ENCODE data around the gene ANKRD11.
"Not testable (repeated sequence)": the region's sequence is repeated elsewhere in the genome, so short reads cannot be mapped to it uniquely, and the experiment has no call there.

ANKRD11 gene

DNA sequence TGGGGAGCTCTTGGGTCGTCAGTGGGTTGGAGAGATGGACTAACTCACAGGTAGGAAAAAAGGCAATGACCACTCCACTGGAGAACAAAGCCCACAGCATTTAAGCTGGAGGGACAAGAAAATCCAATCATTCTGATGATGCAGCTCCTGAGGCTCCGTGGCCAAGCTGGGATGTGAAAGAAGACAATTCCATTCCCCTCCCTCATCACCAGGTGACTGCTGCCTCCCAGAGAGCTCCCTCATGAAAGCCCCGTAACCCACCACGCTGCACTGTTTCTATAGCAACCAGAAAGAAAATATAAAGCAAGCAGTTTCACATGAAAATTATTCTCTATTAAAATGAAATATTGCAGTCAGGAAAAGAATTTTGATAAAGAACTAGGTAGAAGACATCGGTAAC is 15.2 kb downstream of the ANKRD11 start:
- H3K4me1 ChIP-seq (ENCODE audit: control insufficient read depth in 1 of 2, insufficient read depth in 2 of 2, low read length in 2 of 2): peaks cover 17 to 60% of the 10 kb centered on the region in 2 donors
- no peak overlapping the region for H3K4me3 ChIP-seq (ENCODE audit: low read depth in 1 of 2, low read length in 2 of 2)
- H3K27ac ChIP-seq (ENCODE audit: low read length): no peak overlapping the region
- no peaks in the 10 kb centered on the region for H3K9me3 ChIP-seq (ENCODE audit: control insufficient read depth in 1 of 2, low read length in 2 of 2)
- H3K36me3 ChIP-seq (ENCODE audit: control insufficient read depth in 1 of 2, insufficient read depth in 2 of 2, low read length in 2 of 2): no peaks in the 10 kb centered on the region
- H3K27me3 ChIP-seq (ENCODE audit: low read depth, low read length): no peaks in the 10 kb centered on the region

DNA sequence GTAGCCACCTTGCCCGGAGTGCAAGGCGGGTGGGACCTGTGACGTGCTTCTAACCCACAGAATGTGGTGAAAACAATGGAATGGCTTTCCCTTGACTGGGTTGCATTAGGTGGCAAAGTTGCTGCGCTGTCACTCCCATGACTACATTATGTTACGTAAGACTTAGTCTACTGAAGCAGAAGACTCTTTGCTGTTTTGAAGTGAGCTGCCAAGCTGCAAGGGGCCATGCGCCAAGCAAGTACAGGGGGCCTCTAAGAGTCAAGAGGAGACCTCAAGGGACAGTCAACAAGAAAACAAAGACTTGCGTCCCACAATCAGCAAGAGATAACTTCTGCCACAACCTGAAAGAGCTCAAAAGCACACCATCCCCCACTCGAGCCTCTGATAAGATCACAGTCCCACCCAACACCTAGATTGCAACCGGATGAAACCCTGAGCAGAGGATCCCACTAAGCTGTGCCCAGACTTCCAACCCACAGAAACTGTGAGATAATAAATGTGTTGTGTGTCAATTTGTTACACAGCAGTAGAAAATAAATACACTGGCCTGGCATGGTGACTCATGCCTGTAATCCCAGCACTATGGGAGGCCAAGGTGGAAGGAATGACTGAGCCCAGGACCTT is 16.5 kb downstream of the ANKRD11 start:
- no peak overlapping the region for H3K4me3 ChIP-seq (ENCODE audit: low read depth in 1 of 2, low read length in 2 of 2)
- H3K9me3 ChIP-seq (ENCODE audit: control insufficient read depth in 1 of 2, low read length in 2 of 2): no peaks in the 10 kb centered on the region
- no peaks in the 10 kb centered on the region for H3K27me3 ChIP-seq (ENCODE audit: low read depth, low read length)
- peaks cover 17 to 58% of the 10 kb centered on the region in 2 donors for H3K4me1 ChIP-seq (ENCODE audit: control insufficient read depth in 1 of 2, insufficient read depth in 2 of 2, low read length in 2 of 2)
- H3K36me3 ChIP-seq (ENCODE audit: control insufficient read depth in 1 of 2, insufficient read depth in 2 of 2, low read length in 2 of 2): no peaks in the 10 kb centered on the region
- H3K27ac ChIP-seq (ENCODE audit: low read length): no peak overlapping the region

DNA sequence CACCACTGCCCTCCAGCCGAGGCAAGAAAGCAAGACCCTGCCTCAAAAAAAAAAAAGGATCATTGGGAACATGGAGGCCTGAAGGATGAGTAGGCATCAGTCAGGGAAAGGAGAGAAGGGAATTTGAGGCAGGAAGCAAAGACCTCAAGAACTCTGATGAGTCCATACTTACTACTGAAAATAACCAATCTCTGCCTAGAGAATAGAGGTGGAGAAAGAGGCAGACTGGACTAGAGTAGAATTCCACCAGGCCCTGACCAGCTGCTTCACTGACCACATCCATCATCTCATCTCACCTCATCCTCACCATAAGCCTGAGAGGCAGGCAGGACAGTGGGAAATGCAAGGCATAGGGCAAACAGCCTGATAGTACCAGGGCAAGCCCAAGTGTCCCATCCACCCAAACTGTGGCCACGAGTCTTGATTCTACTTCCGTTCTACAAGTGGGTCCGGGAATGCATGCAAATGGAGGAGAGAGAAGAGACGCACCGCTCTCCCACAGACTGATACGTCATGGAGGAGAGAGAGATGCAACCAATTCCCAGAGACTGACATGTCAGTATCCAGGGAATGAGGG is 17.1 kb downstream of the ANKRD11 start:
- Histone ChIP-seq H3K4me3 (ENCODE audit: low read depth in 1 of 2, low read length in 2 of 2) (no peak overlapping the region), H3K27me3 (ENCODE audit: low read depth, low read length) (no peaks in the 10 kb centered on the region), H3K4me1 (ENCODE audit: control insufficient read depth in 1 of 2, insufficient read depth in 2 of 2, low read length in 2 of 2) (peaks cover 17 to 56% of the 10 kb centered on the region in 2 donors), H3K27ac (ENCODE audit: low read length) (no peak overlapping the region), H3K9me3 (ENCODE audit: control insufficient read depth in 1 of 2, low read length in 2 of 2) (no peaks in the 10 kb centered on the region), H3K36me3 (ENCODE audit: control insufficient read depth in 1 of 2, insufficient read depth in 2 of 2, low read length in 2 of 2) (no peaks in the 10 kb centered on the region)

DNA sequence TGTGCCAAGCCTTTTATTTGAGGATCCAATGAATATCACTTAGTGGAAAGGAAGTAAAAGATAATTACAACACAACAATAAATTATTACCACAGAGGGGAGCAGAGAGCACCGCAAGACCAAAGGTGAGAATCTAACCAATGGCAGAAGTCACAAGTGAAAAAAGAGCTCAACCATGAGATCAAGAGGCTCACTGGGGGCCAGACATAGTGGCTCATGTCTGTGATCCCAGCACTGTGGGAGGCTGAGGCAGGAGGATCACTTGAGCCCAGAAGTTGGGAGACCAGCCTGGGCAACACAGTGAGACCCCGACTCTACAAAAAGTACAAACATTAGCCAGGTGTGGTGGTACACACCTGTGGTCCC is 17.7 kb downstream of the ANKRD11 start:
- peaks cover 17 to 55% of the 10 kb centered on the region in 2 donors for H3K4me1 ChIP-seq (ENCODE audit: control insufficient read depth in 1 of 2, insufficient read depth in 2 of 2, low read length in 2 of 2)
- H3K9me3 ChIP-seq (ENCODE audit: control insufficient read depth in 1 of 2, low read length in 2 of 2): no peaks in the 10 kb centered on the region
- H3K4me3 ChIP-seq (ENCODE audit: low read depth in 1 of 2, low read length in 2 of 2): no peak overlapping the region
- H3K27ac ChIP-seq (ENCODE audit: low read length): no peak overlapping the region
- no peaks in the 10 kb centered on the region for H3K36me3 ChIP-seq (ENCODE audit: control insufficient read depth in 1 of 2, insufficient read depth in 2 of 2, low read length in 2 of 2)
- H3K27me3 ChIP-seq (ENCODE audit: low read depth, low read length): no peaks in the 10 kb centered on the region

DNA sequence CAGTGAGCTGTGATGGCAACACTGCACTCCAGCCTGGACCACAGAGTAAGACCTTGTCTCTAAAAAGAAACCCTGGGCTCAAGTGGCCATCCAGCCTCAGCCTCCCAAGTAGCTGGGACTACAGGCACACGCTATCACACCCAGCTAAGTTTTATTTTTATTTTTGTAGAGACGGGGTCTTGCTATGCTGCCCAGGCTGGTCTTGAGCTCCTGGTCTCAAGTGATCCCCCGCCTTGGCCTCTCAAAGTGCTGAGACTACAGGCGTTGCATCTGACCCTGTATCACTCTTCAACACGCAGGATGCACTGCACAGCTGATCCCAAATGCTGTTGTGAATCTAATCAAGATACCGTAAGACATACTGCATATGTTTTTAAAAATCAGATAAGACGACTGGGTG is 23.0 kb downstream of the ANKRD11 start:
- H3K4me1 ChIP-seq (ENCODE audit: control insufficient read depth in 1 of 2, insufficient read depth in 2 of 2, low read length in 2 of 2): peaks cover 0 to 37% of the 10 kb centered on the region in 2 donors
- no peak overlapping the region for H3K4me3 ChIP-seq (ENCODE audit: low read depth in 1 of 2, low read length in 2 of 2)
- no peaks in the 10 kb centered on the region for H3K9me3 ChIP-seq (ENCODE audit: control insufficient read depth in 1 of 2, low read length in 2 of 2)
- no peaks in the 10 kb centered on the region for H3K27me3 ChIP-seq (ENCODE audit: low read depth, low read length)
- H3K27ac ChIP-seq (ENCODE audit: low read length): no peak overlapping the region
- no peaks in the 10 kb centered on the region for H3K36me3 ChIP-seq (ENCODE audit: control insufficient read depth in 1 of 2, insufficient read depth in 2 of 2, low read length in 2 of 2)

DNA sequence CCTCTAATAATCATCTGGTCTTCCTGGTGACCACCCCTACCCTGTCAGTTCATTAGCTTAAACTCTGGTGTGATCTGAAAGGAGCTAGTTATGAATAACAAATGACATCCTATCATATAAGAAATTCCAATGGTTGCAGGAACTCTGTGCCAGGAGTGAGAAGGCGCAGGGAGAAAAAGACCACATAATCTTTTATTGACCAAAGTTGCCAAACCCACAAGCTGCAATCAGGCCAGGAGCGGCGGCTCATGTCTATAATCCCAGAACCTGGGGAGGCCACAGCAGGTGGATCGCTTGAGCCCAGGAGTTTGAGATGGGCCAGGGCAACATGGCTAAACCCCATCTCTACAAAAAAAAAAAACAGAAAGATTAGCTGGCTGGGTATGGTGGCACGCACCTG is 23.4 kb downstream of the ANKRD11 start:
- Histone ChIP-seq H3K27ac (ENCODE audit: low read length) (no peak overlapping the region), H3K9me3 (ENCODE audit: control insufficient read depth in 1 of 2, low read length in 2 of 2) (no peaks in the 10 kb centered on the region), H3K27me3 (ENCODE audit: low read depth, low read length) (no peaks in the 10 kb centered on the region), H3K36me3 (ENCODE audit: control insufficient read depth in 1 of 2, insufficient read depth in 2 of 2, low read length in 2 of 2) (no peaks in the 10 kb centered on the region), H3K4me3 (ENCODE audit: low read depth in 1 of 2, low read length in 2 of 2) (no peak overlapping the region), H3K4me1 (ENCODE audit: control insufficient read depth in 1 of 2, insufficient read depth in 2 of 2, low read length in 2 of 2) (peaks cover 0 to 32% of the 10 kb centered on the region in 2 donors)

DNA sequence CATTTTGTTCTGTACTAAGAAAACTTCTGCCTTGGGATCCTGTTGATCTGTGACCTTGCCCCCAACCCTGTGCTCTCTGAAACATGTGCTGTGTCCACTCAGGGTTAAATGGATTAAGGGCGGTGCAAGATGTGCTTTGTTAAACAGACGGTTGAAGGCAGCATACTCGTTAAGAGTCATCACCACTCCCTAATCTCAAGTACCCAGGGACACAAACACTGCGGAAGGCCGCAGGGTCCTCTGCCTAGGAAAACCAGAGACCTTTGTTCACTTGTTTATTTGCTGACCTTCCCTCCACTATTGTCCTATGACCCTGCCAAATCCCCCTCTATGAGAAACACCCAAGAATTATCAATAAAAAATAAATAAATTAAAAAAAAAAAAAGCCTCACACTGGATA is 27.0 kb downstream of the ANKRD11 start:
- H3K4me1 ChIP-seq (ENCODE audit: control insufficient read depth in 1 of 2, insufficient read depth in 2 of 2, low read length in 2 of 2): peaks cover 0 to 19% of the 10 kb centered on the region in 2 donors
- H3K4me3 ChIP-seq (ENCODE audit: low read depth in 1 of 2, low read length in 2 of 2); H3K36me3 ChIP-seq (ENCODE audit: control insufficient read depth in 1 of 2, insufficient read depth in 2 of 2, low read length in 2 of 2); H3K27ac ChIP-seq (ENCODE audit: low read length); H3K9me3 ChIP-seq (ENCODE audit: control insufficient read depth in 1 of 2, low read length in 2 of 2); H3K27me3 ChIP-seq (ENCODE audit: low read depth, low read length): not testable (repeated sequence)

DNA sequence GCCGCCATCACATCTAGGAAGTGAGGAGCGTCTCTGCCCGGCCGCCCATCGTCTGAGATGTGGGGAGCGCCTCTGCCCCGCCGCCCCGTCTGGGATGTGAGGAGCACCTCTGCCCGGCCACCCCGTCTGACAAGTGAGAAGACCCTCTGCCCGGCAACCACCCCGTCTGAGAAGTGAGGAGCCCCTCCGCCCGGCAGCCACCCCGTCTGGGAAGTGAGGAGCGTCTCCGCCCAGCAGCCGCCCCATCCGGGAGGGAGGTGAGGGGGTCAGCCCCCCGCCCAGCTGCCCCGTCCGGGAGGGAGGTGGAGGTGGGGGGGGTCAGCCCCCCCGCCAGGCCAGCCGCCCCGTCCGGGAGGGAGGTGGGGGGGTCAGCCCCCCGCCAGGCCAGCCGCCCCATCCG is 27.7 kb downstream of the ANKRD11 start:
- H3K36me3 ChIP-seq (ENCODE audit: control insufficient read depth in 1 of 2, insufficient read depth in 2 of 2, low read length in 2 of 2); H3K27ac ChIP-seq (ENCODE audit: low read length); H3K27me3 ChIP-seq (ENCODE audit: low read depth, low read length); H3K4me3 ChIP-seq (ENCODE audit: low read depth in 1 of 2, low read length in 2 of 2); H3K9me3 ChIP-seq (ENCODE audit: control insufficient read depth in 1 of 2, low read length in 2 of 2): not testable (repeated sequence)
- peaks cover 0 to 15% of the 10 kb centered on the region in 2 donors for H3K4me1 ChIP-seq (ENCODE audit: control insufficient read depth in 1 of 2, insufficient read depth in 2 of 2, low read length in 2 of 2)

DNA sequence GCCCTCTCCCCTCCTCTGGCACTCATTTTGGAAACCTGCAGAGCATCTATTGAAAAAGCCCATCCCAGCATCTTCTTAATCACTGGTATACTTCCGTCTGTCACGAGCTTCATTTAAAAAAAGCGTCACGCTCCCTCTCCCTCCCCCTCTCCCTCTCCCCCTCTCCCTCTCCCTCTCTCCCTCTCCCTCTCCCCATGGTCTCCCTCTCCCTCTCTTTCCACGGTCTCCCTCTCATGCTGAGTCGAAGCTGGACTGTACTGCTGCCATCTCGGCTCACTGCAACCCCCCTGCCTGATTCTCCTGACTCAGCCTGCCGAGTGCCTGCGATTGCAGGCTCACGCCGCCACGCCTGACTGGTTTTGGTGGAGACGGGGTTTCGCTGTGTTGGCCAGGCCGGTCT is 28.5 kb downstream of the ANKRD11 start:
- not testable (repeated sequence) for H3K36me3 ChIP-seq (ENCODE audit: control insufficient read depth in 1 of 2, insufficient read depth in 2 of 2, low read length in 2 of 2); H3K9me3 ChIP-seq (ENCODE audit: control insufficient read depth in 1 of 2, low read length in 2 of 2); H3K4me3 ChIP-seq (ENCODE audit: low read depth in 1 of 2, low read length in 2 of 2); H3K27me3 ChIP-seq (ENCODE audit: low read depth, low read length); H3K27ac ChIP-seq (ENCODE audit: low read length)
- peaks cover 0 to 12% of the 10 kb centered on the region in 2 donors for H3K4me1 ChIP-seq (ENCODE audit: control insufficient read depth in 1 of 2, insufficient read depth in 2 of 2, low read length in 2 of 2)

DNA sequence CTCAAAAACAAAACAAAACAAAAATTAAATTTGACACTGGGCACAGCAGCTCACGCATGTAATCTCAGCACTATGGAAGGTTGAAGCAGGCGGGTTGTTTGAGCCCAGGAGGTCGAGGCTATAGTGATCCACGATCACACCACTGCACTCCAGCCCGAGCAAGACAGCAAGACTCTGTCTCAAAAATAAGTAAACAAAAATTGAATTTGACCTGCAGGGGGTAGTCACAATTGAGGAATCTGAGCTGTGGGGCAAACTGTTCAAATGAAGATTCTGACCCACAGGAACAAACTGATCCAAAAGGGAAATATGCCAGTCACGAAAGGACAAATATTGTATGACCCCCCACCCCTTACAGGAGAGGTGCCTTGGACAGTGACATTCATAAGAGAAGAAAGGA is 29.8 kb downstream of the ANKRD11 start:
- H3K4me3 ChIP-seq (ENCODE audit: low read depth in 1 of 2, low read length in 2 of 2): no peak overlapping the region
- H3K27me3 ChIP-seq (ENCODE audit: low read depth, low read length): no peaks in the 10 kb centered on the region
- no peak overlapping the region for H3K27ac ChIP-seq (ENCODE audit: low read length)
- peaks cover 0 to 8% of the 10 kb centered on the region in 2 donors for H3K4me1 ChIP-seq (ENCODE audit: control insufficient read depth in 1 of 2, insufficient read depth in 2 of 2, low read length in 2 of 2)
- H3K9me3 ChIP-seq (ENCODE audit: control insufficient read depth in 1 of 2, low read length in 2 of 2): no peaks in the 10 kb centered on the region
- no peaks in the 10 kb centered on the region for H3K36me3 ChIP-seq (ENCODE audit: control insufficient read depth in 1 of 2, insufficient read depth in 2 of 2, low read length in 2 of 2)

DNA sequence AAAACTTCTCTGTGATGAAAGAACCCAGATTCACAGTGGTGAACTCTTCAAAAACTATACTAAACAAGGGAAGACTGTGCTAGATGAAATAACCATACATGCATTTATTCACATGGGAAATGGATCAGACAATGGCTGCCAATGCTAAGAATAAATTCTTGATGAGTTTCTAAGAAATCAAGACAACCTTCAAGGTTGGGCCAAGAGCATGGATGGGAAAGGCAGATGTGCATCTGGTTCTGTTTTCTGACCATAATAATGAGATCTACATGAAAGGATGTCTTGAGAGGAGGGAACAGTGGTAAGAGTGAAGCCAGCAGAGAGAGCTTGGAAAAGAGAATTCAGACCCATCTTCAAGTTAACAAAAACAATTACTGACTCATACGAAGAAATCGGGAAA is 31.4 kb downstream of the ANKRD11 start:
- no peak overlapping the region for H3K27ac ChIP-seq (ENCODE audit: low read length)
- no peaks in the 10 kb centered on the region for H3K36me3 ChIP-seq (ENCODE audit: control insufficient read depth in 1 of 2, insufficient read depth in 2 of 2, low read length in 2 of 2)
- no peak overlapping the region for H3K4me3 ChIP-seq (ENCODE audit: low read depth in 1 of 2, low read length in 2 of 2)
- H3K27me3 ChIP-seq (ENCODE audit: low read depth, low read length): no peaks in the 10 kb centered on the region
- peaks cover 5 to 18% of the 10 kb centered on the region in 2 donors for H3K4me1 ChIP-seq (ENCODE audit: control insufficient read depth in 1 of 2, insufficient read depth in 2 of 2, low read length in 2 of 2)
- H3K9me3 ChIP-seq (ENCODE audit: control insufficient read depth in 1 of 2, low read length in 2 of 2): no peaks in the 10 kb centered on the region

DNA sequence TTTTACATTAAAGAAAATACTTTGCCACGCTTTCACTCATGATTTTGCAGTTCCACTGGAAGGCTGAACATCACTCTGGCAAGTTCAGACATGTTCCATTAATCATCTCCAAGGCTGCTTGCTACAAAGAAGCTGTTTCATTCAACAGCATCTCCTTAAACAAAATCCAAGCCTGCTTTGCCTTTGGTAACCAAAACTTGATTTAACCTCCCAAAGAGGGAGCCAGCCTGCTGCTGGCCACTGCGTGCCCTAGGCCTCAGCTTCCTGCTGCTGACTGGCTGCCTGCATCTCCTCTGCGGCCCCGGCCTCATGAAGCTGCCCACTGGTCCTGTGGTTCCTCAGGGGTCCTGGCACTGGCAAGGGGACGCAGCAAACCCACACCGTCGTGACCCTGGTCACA is 31.8 kb downstream of the ANKRD11 start:
- Histone ChIP-seq H3K4me3 (ENCODE audit: low read depth in 1 of 2, low read length in 2 of 2) (no peak overlapping the region), H3K9me3 (ENCODE audit: control insufficient read depth in 1 of 2, low read length in 2 of 2) (no peaks in the 10 kb centered on the region), H3K36me3 (ENCODE audit: control insufficient read depth in 1 of 2, insufficient read depth in 2 of 2, low read length in 2 of 2) (no peaks in the 10 kb centered on the region), H3K4me1 (ENCODE audit: control insufficient read depth in 1 of 2, insufficient read depth in 2 of 2, low read length in 2 of 2) (peaks cover 9 to 22% of the 10 kb centered on the region in 2 donors), H3K27ac (ENCODE audit: low read length) (no peak overlapping the region), H3K27me3 (ENCODE audit: low read depth, low read length) (no peaks in the 10 kb centered on the region)

All from muscle layer of duodenum (tissue), 2 donors.